Activated T-helper 17 cell treated with anti-CD3 and anti-CD28 coated beads, Interleukin-2, amount 50 U/mL, for 72 hours (primary cell): ENCODE measurements around the gene WNT5A. TPM values are rescaled to one million over a fixed set of nuclear protein-coding genes. Genes with fewer than 3 reads are reported as not detected.

Experiments
- ATAC-seq: fragments of 150-1000 bp; cut with Tn5 transposase; replicated peaks from 2 replicates; pipeline ENCODE4 v1.10.0; 2021; ENCODE audit warnings: mild to moderate bottlenecking, moderate library complexity
- H3K27ac Mint-ChIP-seq: one replicate; pipeline ENCODE4 v1.8.0; 2022; ENCODE audit warnings: mixed read lengths
- H3K27me3 Mint-ChIP-seq: one replicate; pipeline ENCODE4 v1.8.0; 2022; ENCODE audit warnings: mixed read lengths
- H3K36me3 Mint-ChIP-seq: one replicate; pipeline ENCODE4 v1.8.0; 2022; ENCODE audit warnings: low read depth, mild to moderate bottlenecking, mixed read lengths
- H3K4me1 Mint-ChIP-seq: one replicate; pipeline ENCODE4 v1.8.0; 2022; ENCODE audit warnings: mixed read lengths
- H3K4me3 Mint-ChIP-seq: one replicate; pipeline ENCODE4 v1.8.0; 2022; ENCODE audit warnings: mild to moderate bottlenecking, mixed read lengths
- H3K9me3 Mint-ChIP-seq: one replicate; pipeline ENCODE4 v1.8.0; 2022; ENCODE audit warnings: mixed read lengths
- total RNA-seq, 2 donors: library from RNA; stranded (reverse); gene quantifications; one replicate each; pipeline ENCODE4 v1.2.3, GENCODE V29; 2022

WNT5A gene
- total RNA-seq, 2 donors from 2014 or later, result not detected

GRCh38 chr3:55434789-55435188, 52.3 kb downstream of the WNT5A start:
- H3K4me3 Mint-ChIP-seq, result no peak overlapping the region
- H3K27ac Mint-ChIP-seq, result no peak overlapping the region

DNA sequence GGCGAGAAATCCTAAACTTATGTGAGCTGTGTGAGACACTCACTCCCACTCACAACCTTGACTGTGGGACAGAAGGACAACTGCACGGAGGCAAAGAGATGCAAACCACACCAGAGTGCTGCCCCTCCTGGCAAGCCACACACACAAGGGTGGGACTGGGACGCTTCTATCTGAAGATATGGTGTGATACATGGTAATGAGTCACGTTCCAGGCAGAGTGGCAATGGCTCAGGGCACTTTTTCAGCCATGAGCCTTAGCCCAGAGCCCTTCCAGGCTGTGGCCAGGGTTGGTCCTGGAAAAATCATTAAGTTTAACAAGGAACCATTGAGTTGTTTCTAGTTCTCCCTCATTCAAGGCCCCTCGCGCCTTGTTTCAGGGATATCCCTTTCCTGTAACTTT, 56.1 kb downstream of the WNT5A start:
- Mint-ChIP-seq H3K4me1 (no peaks in the 10 kb centered on the region), H3K4me3 (no peak overlapping the region), H3K36me3 (no peaks in the 10 kb centered on the region), H3K27ac (no peak overlapping the region), H3K27me3 (no peaks in the 10 kb centered on the region), H3K9me3 (peaks cover 8% of the 10 kb centered on the region)
- no peak for ATAC-seq

More at GRCh38 chr3:55434789-55435188, 52.3 kb downstream of the WNT5A start:
- ATAC-seq, result no peak
- Mint-ChIP-seq H3K4me1 (no peaks in the 10 kb centered on the region), H3K36me3 (no peaks in the 10 kb centered on the region), H3K9me3 (no peaks in the 10 kb centered on the region), H3K27me3 (no peaks in the 10 kb centered on the region)

GRCh38 chr3:55427739-55428138, 59.4 kb downstream of the WNT5A start:
- Mint-ChIP-seq H3K36me3 (no peaks in the 10 kb centered on the region), H3K9me3 (peaks cover 8% of the 10 kb centered on the region), H3K27me3 (no peaks in the 10 kb centered on the region), H3K4me3 (no peak overlapping the region), H3K27ac (no peak overlapping the region), H3K4me1 (no peaks in the 10 kb centered on the region)
- ATAC-seq, result no peak

DNA sequence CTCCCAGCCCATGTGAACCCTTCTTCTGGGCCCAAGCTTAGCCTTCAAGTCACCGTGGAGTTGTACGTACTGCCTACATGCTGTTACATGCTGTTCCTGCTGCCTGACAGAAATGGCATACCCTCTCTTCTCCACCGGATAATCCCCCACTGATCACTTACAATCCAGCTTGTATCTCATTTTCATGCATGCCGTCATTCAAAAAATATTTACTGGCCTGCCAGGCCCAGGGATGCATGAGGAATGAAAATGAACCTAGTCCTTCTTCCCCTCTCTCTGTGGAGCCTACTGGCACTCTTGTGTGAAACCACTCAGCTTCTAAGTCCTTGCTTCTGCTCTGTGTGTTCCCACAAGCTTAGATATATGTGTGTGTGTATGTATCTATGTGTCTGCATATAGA, 60.6 kb downstream of the WNT5A start:
- Mint-ChIP-seq H3K9me3 (peaks cover 8% of the 10 kb centered on the region), H3K27me3 (no peaks in the 10 kb centered on the region), H3K36me3 (no peaks in the 10 kb centered on the region), H3K27ac (no peak overlapping the region), H3K4me3 (no peak overlapping the region), H3K4me1 (no peaks in the 10 kb centered on the region)
- no peak for ATAC-seq

DNA sequence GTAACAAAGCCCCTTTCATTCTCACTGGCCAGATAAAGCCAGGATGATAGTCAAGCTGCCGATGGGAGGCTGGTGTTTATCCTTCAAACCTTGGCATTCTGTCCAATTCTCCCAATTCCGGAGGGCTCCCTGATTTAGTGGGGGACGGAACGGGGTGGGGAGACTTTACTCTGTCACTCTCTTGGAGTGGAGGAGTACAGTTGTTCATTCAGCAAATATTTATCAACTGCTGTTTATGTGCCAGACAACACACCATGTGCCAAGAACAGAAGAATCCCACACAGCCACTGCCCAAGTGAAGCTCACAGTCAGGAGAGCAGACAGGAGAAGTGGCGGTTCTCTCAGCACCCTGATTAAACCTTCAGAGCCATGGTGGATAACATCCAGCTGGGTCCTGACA, 63.3 kb downstream of the WNT5A start:
- H3K36me3 Mint-ChIP-seq, result no peaks in the 10 kb centered on the region
- H3K9me3 Mint-ChIP-seq, result peaks cover 8% of the 10 kb centered on the region
- no peaks in the 10 kb centered on the region for H3K4me1 Mint-ChIP-seq
- no peak overlapping the region for H3K27ac Mint-ChIP-seq
- no peaks in the 10 kb centered on the region for H3K27me3 Mint-ChIP-seq
- ATAC-seq, result no peak
- no peak overlapping the region for H3K4me3 Mint-ChIP-seq

DNA sequence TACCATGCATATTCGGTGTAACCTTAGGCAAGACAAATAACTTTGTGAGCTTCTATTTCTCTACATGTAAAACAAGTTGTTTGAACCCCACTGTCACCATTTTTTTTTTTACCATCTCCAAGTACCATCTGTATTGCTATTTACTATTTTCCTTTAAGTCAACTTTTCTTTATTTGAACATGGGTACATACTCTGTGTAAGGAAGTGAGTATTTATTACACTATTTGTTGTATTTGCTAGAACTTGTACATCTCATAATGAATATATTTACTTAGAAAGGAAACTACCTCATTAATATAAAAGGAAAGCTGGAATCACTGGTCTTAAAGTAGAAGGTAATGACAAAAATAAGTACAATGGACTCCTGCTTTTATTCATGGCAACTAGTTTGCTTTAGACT, 69.9 kb downstream of the WNT5A start:
- Mint-ChIP-seq H3K36me3 (no peaks in the 10 kb centered on the region), H3K27me3 (peaks cover 4% of the 10 kb centered on the region), H3K9me3 (peaks cover 7% of the 10 kb centered on the region), H3K4me1 (no peaks in the 10 kb centered on the region), H3K4me3 (no peak overlapping the region), H3K27ac (no peak overlapping the region)
- no peak for ATAC-seq

GRCh38 chr3:55416331-55416821, 70.7 kb downstream of the WNT5A start:
- Mint-ChIP-seq H3K27me3 (peaks cover 4% of the 10 kb centered on the region), H3K36me3 (no peaks in the 10 kb centered on the region), H3K9me3 (peaks cover 7% of the 10 kb centered on the region), H3K4me3 (no peak overlapping the region), H3K4me1 (no peaks in the 10 kb centered on the region), H3K27ac (no peak overlapping the region)
- no peak for ATAC-seq
